ENCODE results near the gene CCDC85C. TPM values are rescaled to one million over a fixed set of nuclear protein-coding genes. Genes with fewer than 3 reads are reported as not detected.

CCDC85C gene
- total RNA-seq, 1 experiment from 2014 or later: 33.2 TPM

DNA sequence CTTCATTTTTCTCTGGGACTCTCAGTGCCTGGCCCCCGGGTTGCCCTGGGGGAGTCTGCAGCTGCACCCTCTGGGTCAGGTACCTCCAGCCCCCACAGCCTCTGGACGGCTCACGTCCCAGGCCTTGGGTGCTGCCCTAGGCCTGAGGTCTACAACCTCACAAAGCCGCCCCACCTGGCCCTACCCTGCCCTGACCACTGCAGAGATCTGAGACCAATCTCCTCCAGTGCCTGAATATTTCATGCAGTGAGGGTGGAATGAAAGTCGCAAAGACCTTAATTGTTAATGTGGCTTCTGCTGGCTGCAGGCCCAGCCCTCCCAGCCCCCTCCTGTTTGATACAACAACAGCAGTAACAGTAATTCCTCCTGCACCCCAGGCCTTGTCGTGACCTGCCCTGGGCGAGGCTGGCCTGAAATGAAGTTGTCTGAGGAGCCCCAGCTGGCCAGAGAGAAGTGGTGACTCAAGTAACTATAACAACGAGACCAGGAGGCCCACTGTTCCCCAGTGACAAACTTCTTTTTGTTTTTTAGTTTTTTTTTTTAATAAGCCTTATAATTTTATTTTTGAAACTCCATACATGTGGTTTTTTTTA lies 8.8 kb upstream of the CCDC85C start:
- H3K4ac ChIP-seq (ENCODE audit: low read depth, low read length): no peak overlapping the region
- Mint-ChIP-seq H3K9me3 (no peaks in the 10 kb centered on the region), H3K27ac (no peak overlapping the region), H3K4me3 (no peak overlapping the region), H3K27me3 (ENCODE audit: low read depth) (peaks cover 26% of the 10 kb centered on the region), H3K36me3 (ENCODE audit: insufficient read depth in 1 of 3, low read depth in 3 of 3) (no peaks in the 10 kb centered on the region), H3K4me1 (peaks cover 9 to 16% of the 10 kb centered on the region in 2 experiments; a peak in 3 of 4 replicates)
- H2AFZ ChIP-seq (ENCODE audit: low read length): no peak overlapping the region
- no peak overlapping the region for H3K23ac ChIP-seq (ENCODE audit: insufficient read length, low read depth, low read length)
- no peaks in the 10 kb centered on the region for H3K23me2 ChIP-seq (ENCODE audit: insufficient read length, low read depth, low read length, poor library complexity, severe bottlenecking)
- no peak overlapping the region for H2BK12ac ChIP-seq (ENCODE audit: insufficient read length, low read depth, low read length)
- no peak overlapping the region for H4K5ac ChIP-seq (ENCODE audit: insufficient read length, low read depth, low read length)
- H2BK15ac ChIP-seq (ENCODE audit: low read depth, low read length): no peak overlapping the region
- no peak overlapping the region for H2AK5ac ChIP-seq (ENCODE audit: insufficient read length, low read length)
- no peak overlapping the region for H3K9ac ChIP-seq (ENCODE audit: extremely low read depth, insufficient read length, low read length)
- no peaks in the 10 kb centered on the region for H3K9me3 ChIP-seq (ENCODE audit: control insufficient read depth, low read depth, low read length)
- no peak overlapping the region for H3K18ac ChIP-seq (ENCODE audit: insufficient read length, low read depth, low read length)
- no peaks in the 10 kb centered on the region for H3K79me2 ChIP-seq (ENCODE audit: insufficient read depth, low read length)
- DNase-seq: no peak
- H2BK120ac ChIP-seq (ENCODE audit: low read depth, low read length, poor library complexity, severe bottlenecking): no peak overlapping the region
- no peak overlapping the region for H3K27ac ChIP-seq (ENCODE audit: insufficient read length, low read depth, low read length)
- no peak overlapping the region for H4K8ac ChIP-seq (replicated peaks; ENCODE audit: insufficient read length, low read depth, low read length)
- no peak overlapping the region for H3T11ph ChIP-seq (ENCODE audit: low read length)
- H3K4me2 ChIP-seq (ENCODE audit: insufficient read depth, insufficient read length, low read length): no peak overlapping the region
- no CpG with 5 or more reads among the region's 8 CpGs for WGBS (ENCODE audit: extremely low coverage, insufficient read length, low lambda C conversion rate)
- H2BK20ac ChIP-seq (ENCODE audit: low read depth, low read length, poor library complexity, severe bottlenecking): no peak overlapping the region
- no peak overlapping the region for H3K14ac ChIP-seq (ENCODE audit: insufficient read depth, low read length)
- no peaks in the 10 kb centered on the region for H3K27me3 ChIP-seq (ENCODE audit: insufficient read depth, low read length)
- no peak overlapping the region for H2BK5ac ChIP-seq (ENCODE audit: insufficient read length, low read length)
- no peaks in the 10 kb centered on the region for H3K79me1 ChIP-seq (ENCODE audit: insufficient read depth, low read depth, low read length, poor library complexity, severe bottlenecking)
- no peaks in the 10 kb centered on the region for H3K4me1 ChIP-seq (ENCODE audit: insufficient read depth, low read length)
- no peak overlapping the region for H3K56ac ChIP-seq (ENCODE audit: insufficient read length, low read depth, low read length)
- H4K20me1 ChIP-seq (ENCODE audit: control insufficient read depth, insufficient read depth, insufficient read length): no peaks in the 10 kb centered on the region
- no peak overlapping the region for H4K91ac ChIP-seq (ENCODE audit: insufficient read length, low read depth, low read length)
- TF ChIP-seq, protein P1, sequence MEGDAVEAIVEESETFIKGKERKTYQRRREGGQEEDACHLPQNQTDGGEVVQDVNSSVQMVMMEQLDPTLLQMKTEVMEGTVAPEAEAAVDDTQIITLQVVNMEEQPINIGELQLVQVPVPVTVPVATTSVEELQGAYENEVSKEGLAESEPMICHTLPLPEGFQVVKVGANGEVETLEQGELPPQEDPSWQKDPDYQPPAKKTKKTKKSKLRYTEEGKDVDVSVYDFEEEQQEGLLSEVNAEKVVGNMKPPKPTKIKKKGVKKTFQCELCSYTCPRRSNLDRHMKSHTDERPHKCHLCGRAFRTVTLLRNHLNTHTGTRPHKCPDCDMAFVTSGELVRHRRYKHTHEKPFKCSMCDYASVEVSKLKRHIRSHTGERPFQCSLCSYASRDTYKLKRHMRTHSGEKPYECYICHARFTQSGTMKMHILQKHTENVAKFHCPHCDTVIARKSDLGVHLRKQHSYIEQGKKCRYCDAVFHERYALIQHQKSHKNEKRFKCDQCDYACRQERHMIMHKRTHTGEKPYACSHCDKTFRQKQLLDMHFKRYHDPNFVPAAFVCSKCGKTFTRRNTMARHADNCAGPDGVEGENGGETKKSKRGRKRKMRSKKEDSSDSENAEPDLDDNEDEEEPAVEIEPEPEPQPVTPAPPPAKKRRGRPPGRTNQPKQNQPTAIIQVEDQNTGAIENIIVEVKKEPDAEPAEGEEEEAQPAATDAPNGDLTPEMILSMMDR (conservative IDR thresholded peaks at IDR 0.05): no peak
